COLO829 (cell line): Measurements from ENCODE around the gene RGS21.
A peak's percentile ranks its signal among the peaks of the same experiment; 100 is the strongest.
"Not testable (repeated sequence)": the region's sequence is repeated elsewhere in the genome, so short reads cannot be mapped to it uniquely, and the experiment has no call there.

ENCODE experiments used
- DNase-seq: peaks from one replicate; pipeline ENCODE4 v3.0.0; 2012; ENCODE audit warnings: low spot score

Gene RGS21

GRCh38 chr1:192316942-192317450 lies at the start of gene RGS21:
Gene RGS21 (plus strand): TSS chr1:192316992. CDS start chr1:192343037, 26,045 bp downstream.
- DNase-seq = no peak

GRCh38 chr1:192268468-192269052 lies 48.2 kb upstream of the RGS21 start:
- DNase-seq = no peak

DNA sequence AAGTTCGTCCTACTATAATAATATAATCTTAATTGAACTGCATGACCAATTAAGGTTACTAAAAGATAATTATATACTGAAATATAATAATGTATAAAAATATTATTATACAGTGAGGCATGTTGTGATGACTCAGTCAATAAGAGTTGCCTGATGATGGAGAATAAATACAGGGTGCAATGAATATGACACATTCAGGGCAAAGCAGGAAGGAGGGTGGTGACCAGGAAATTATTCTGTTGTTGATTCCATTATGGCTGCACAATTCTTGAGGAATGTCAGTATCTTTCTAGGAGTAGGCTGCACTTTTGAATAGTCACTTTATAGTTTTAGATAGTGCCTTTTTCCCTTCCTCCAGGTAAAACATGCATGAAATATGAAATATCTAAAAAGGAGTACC lies 46.4 kb upstream of the RGS21 start:
- DNase-seq = peak; percentile 15

DNA sequence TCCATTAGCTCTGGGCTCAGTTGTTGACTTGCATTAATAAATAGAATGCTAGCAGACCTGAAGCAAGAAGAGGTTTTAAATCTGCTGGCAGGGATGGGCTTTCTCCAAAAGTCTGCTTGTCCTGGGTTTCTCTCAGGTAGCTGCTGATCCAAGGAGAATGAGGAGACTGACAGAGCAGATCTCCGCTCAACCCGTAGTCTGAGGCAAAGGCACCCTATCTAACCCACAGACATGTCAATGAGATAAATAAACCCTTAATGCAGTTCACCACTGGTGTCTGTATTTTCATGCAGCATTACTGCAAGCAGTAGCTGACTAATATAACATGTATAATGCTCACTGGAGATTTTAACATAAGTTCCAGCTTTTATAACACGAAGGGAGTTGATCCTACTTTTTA lies 44.1 kb upstream of the RGS21 start:
- DNase-seq = no peak

GRCh38 chr1:192274588-192274987 lies 42.2 kb upstream of the RGS21 start:
- DNase-seq = no peak

GRCh38 chr1:192277635-192278034 lies 39.2 kb upstream of the RGS21 start:
- no peak for DNase-seq

- DNase-seq = no peak
Observed at GRCh38 chr1:192284927-192285326, 31.9 kb upstream of the RGS21 start.

- DNase-seq = peak; percentile 8
Observed at GRCh38 chr1:192303029-192303428, 13.8 kb upstream of the RGS21 start.

DNA sequence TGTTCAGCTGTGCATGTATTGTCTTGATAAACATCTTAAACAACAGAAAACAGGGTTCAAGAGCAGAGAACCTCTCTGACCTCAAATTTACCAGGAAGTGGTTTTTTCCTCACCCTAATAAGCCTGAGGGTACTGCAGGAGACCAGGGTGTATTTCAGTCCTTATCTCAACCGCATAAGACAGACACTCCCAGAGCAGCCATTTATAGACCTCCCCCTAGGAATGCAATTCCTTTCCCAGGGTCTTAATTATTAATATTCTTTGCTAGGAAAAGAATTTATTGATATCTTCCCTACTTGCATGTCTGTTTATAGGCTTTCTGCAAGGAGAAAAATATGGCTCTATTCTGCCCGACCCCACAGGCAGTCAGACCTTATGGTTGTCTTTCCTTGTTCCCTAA lies 8.5 kb upstream of the RGS21 start:
- DNase-seq = not testable (repeated sequence)

DNA sequence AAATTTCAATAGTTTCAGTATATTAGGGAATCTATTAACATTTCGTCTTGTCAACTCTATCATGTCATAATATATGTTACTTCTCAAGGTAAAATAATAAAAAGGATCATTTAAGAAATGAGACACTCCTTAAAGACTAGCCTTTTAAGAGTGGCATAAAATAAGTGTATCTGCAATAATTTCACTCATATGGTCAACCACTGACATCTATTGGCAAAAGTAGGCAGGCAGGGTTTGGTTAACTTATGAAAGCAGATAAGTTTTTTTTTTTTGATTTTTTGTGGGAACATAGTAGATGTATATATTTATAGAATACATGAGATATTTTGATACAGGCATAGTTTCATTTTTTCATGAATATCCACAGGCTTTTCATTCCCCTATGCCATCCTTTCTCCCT lies 5.5 kb upstream of the RGS21 start:
- peak; percentile 67 for DNase-seq

DNA sequence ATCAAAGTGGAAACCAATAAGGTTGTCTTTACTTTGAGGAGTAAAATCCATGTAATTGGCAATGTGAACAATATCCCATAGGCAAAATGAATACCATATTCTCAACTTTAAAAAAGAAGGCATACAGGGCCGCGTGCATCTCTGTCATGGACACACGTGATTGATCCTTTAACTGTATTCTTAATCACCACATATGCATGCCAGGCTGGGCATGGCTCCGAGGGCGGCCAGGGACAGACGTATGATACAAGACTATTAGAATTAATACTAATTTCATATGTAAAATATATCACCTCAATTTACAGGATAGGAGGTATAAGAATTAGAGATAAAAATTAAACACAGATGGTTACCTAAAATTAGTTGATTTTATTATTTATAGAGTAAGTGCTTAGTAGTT lies 11.2 kb downstream of the RGS21 start:
- DNase-seq = no peak

DNA sequence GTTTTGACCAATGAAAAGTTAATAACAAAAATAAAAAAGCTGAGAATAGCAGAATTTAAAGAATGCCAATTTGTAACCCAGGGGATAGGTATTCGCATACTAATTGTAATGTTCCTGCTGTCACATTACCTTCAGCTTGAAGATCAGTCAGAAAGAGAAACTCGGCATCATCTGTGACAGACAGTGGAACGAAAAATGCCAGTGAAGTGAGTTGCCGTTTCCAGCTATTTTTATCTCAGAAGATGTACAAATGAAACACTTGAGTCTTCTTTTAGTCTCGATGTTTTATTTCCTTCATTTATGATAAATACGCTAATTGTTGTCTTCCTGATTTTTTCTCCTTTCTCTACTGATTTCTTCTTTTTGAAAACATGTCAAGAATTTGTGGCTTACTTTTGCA lies 26.1 kb downstream of the RGS21 start:
- no peak for DNase-seq

DNA sequence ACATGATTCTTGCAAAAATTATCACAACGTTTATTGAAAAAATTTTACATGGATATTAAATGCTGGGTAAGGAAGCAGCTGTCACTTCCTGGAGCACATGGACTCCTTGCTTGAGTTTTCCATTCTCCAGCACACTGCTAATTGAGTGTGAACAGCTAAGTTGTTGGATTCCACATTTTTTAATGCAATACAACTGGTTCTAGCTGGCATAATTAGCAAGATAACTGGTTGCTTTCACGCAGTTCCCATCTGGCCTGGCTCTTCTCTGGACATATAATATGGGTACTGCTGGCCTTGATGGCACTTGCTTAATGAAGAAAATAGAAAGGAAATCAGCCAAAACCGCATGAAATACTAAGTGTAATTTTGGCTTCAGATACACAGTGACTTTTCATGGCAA lies 26.6 kb downstream of the RGS21 start:
- DNase-seq = no peak

DNA sequence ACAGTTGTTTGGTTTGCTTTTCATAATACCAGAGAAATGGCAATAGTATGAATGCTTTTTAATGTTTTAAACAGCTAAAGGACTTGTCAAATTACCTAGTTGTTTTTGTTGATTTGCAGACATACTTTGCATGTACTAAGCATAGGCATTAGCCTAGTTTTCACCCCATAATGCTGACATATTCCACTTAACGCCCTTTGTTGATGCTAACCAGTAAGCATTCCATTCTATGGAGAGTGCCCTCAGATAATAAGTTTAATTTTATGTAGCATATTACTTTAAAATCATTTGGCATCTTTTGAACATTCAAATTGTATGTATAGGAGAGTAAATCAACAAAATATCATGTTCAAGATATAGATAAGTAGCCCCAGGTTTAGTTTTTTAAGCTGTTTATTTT lies 32.5 kb downstream of the RGS21 start:
- DNase-seq = no peak

- no peak for DNase-seq
Observed at GRCh38 chr1:192350356-192350755, 33.6 kb downstream of the RGS21 start.

GRCh38 chr1:192351550-192351949 lies 34.8 kb downstream of the RGS21 start:
- no peak for DNase-seq

- no peak for DNase-seq
Observed at GRCh38 chr1:192357924-192358323, 41.1 kb downstream of the RGS21 start.

GRCh38 chr1:192358402-192358801 lies 41.6 kb downstream of the RGS21 start:
- DNase-seq = no peak

GRCh38 chr1:192358822-192359221 lies 42.0 kb downstream of the RGS21 start:
- no peak for DNase-seq

- DNase-seq = no peak
Observed at GRCh38 chr1:192363177-192363576, 46.4 kb downstream of the RGS21 start.

DNA sequence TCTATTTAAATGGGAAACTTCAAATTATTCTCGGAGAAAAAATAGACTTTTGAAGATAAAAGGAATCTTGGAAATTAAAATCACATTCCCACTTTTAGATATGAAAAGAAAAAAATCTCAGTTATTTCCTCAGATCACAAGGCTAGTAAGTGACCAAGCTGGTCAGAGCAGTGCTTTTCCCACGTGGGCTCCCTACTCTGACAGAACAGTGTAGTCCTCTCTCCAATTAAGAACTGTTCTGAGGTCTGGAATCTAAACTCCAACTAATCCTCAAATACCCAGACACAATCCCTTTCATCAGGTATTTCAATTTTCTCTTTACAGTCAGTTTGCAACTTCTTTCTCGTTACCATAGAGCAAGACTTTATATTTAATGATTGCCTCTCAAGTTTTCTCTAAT lies 50.6 kb downstream of the RGS21 start:
- DNase-seq = no peak

- no peak for DNase-seq
Observed at GRCh38 chr1:192375306-192375705, 58.5 kb downstream of the RGS21 start.

GRCh38 chr1:192376374-192376773 lies 59.6 kb downstream of the RGS21 start:
- DNase-seq = no peak

GRCh38 chr1:192378276-192378675 lies 61.5 kb downstream of the RGS21 start:
- no peak for DNase-seq

DNA sequence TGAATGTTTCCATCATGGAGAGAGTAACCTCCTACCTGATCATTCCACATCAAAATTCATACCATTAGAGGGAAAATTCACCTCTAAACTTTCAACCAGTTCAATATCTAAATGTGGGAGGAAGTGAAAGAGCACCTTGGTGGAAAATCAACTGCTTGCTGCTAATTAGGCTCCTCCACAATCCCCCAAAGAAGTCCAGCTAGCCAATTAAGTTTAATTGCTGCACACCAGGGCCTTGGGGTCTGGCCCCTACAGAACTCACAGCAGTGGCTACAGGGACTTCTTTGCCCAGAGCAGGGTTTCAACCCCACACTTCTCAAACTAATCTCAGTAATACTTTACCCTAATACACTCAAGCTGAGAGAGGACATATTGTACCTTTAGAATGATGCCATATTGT lies 62.1 kb downstream of the RGS21 start:
- no peak for DNase-seq
